MCF 10A (cell line): ENCODE data around the gene RBM47. TPM values are rescaled to one million over a fixed set of nuclear protein-coding genes. Genes with fewer than 3 reads are reported as not detected.

Experiments used
- BruUV-seq: library from RNA; stranded (reverse); fragments of 400-500 nt; replicated peaks from 2 replicates; lab custom pipeline; 2021; lab: Mats Ljungman, UMichigan
- CTCF ChIA-PET: fragments of 300-600 bp; sonication (Branson Sonifier 250); formaldehyde crosslinking; extraction: SDS; loops from one replicate; lab custom pipeline; 2021; ENCODE audit warnings: antibody characterized with exemption, inconsistent platforms; lab: Yijun Ruan, JAX
- POLR2A ChIA-PET: fragments of 300-600, 350-650 bp; sonication (Branson Sonifier 250); formaldehyde crosslinking; extraction: SDS; loops from one replicate; lab custom pipeline; 2020; ENCODE audit warnings: antibody characterized with exemption, inconsistent platforms; lab: Yijun Ruan, JAX
- DNase-seq: peaks from one replicate; pipeline ENCODE4 v3.0.0-alpha.2; 2018; ENCODE audit not compliant: unreplicated experiment
- H3K27ac Mint-ChIP-seq: one replicate; pipeline ENCODE4 v1.8.0; 2022; ENCODE audit warnings: mild to moderate bottlenecking, low read depth, mixed read lengths; ENCODE audit not compliant: unreplicated experiment
- H3K27me3 Mint-ChIP-seq: one replicate; pipeline ENCODE4 v1.8.0; 2022; ENCODE audit warnings: mixed read lengths; ENCODE audit not compliant: insufficient read depth, unreplicated experiment
- H3K36me3 Mint-ChIP-seq: one replicate; pipeline ENCODE4 v1.8.0; 2022; ENCODE audit warnings: mild to moderate bottlenecking, moderate library complexity, mixed read lengths; ENCODE audit not compliant: insufficient read depth, unreplicated experiment
- H3K4me1 Mint-ChIP-seq: one replicate; pipeline ENCODE4 v1.8.0; 2022; ENCODE audit warnings: mixed read lengths; ENCODE audit not compliant: insufficient read depth, unreplicated experiment
- H3K4me3 Mint-ChIP-seq: one replicate; pipeline ENCODE4 v1.8.0; 2022; ENCODE audit warnings: mild to moderate bottlenecking, moderate library complexity, mixed read lengths; ENCODE audit not compliant: unreplicated experiment
- H3K9me3 Mint-ChIP-seq: one replicate; pipeline ENCODE4 v1.8.0; 2022; ENCODE audit warnings: mixed read lengths; ENCODE audit not compliant: unreplicated experiment
- CTCF ChIP-seq: fragments of 200-600 bp; IDR thresholded peaks from one replicate; pipeline ENCODE4 v1.8.0; 2022; ENCODE audit warnings: antibody characterized with exemption, mild to moderate bottlenecking; ENCODE audit not compliant: unreplicated experiment
- intact Hi-C: fragments of 100-400 bp; cut with micrococcal nuclease; formaldehyde crosslinking; loops from 2 replicates; pipeline ENCODE4 v1.14.1; 2022
- total RNA-seq: library from RNA; stranded (reverse); gene quantifications from 2 replicates; pipeline ENCODE4 v1.2.3, GENCODE V29; 2022

RBM47 gene
- total RNA-seq, 1 experiment from 2014 or later: 1.8 TPM

GRCh38 chr4:40419231-40419912 is 210.3 kb downstream of the RBM47 start:
- no peaks in the 10 kb centered on the region for H3K9me3 Mint-ChIP-seq
- H3K4me1 Mint-ChIP-seq: peaks cover 5% of the 10 kb centered on the region
- H3K27ac Mint-ChIP-seq: no peak overlapping the region
- peaks cover 5% of the 10 kb centered on the region for H3K36me3 Mint-ChIP-seq
- no peaks in the 10 kb centered on the region for H3K27me3 Mint-ChIP-seq
- DNase-seq: no peak
- no peak overlapping the region for H3K4me3 Mint-ChIP-seq
- intact Hi-C loops: no loop called here
- BruUV-seq: no TSS peak
- ChIA-PET POLR2A (no interaction called here), CTCF (no interaction called here)
- no peak for TF ChIP-seq CTCF

GRCh38 chr4:40418430-40419230 is 211.0 kb downstream of the RBM47 start:
- Mint-ChIP-seq H3K9me3 (no peaks in the 10 kb centered on the region), H3K36me3 (peaks cover 5% of the 10 kb centered on the region), H3K4me1 (peaks cover 3% of the 10 kb centered on the region), H3K27ac (no peak overlapping the region), H3K27me3 (no peaks in the 10 kb centered on the region), H3K4me3 (no peak overlapping the region)
- DNase-seq: no peak
- intact Hi-C loops: no loop called here
- POLR2A ChIA-PET: no interaction called here
- BruUV-seq: no TSS peak
- no peak for TF ChIP-seq CTCF
- CTCF ChIA-PET: interaction anchor here (0.6 kb wide), 1 partner anchor 270 kb away, joined by 3 read pairs; no protein-coding TSS in a partner anchor

GRCh38 chr4:40417941-40418340 is 211.7 kb downstream of the RBM47 start:
- no peaks in the 10 kb centered on the region for H3K4me1 Mint-ChIP-seq
- no peak overlapping the region for H3K4me3 Mint-ChIP-seq
- POLR2A ChIA-PET: no interaction called here
- CTCF ChIA-PET: interaction anchor here (0.6 kb wide), 1 partner anchor 271 kb away, joined by 3 read pairs; no protein-coding TSS in a partner anchor
- DNase-seq: no peak
- no TSS peak for BruUV-seq
- no peaks in the 10 kb centered on the region for H3K27me3 Mint-ChIP-seq
- H3K27ac Mint-ChIP-seq: no peak overlapping the region
- H3K9me3 Mint-ChIP-seq: no peaks in the 10 kb centered on the region
- no peak for TF ChIP-seq CTCF
- intact Hi-C loops: no loop called here
- H3K36me3 Mint-ChIP-seq: peaks cover 6% of the 10 kb centered on the region

- intact Hi-C loops: no loop called here
- ChIA-PET POLR2A (no interaction called here), CTCF (interaction anchor here (0.7 kb wide), 1 partner anchor 9 kb away, joined by 3 read pairs; no protein-coding TSS in a partner anchor)
- DNase-seq: no peak
- Mint-ChIP-seq H3K4me1 (no peaks in the 10 kb centered on the region), H3K9me3 (no peaks in the 10 kb centered on the region), H3K27ac (no peak overlapping the region), H3K36me3 (peaks cover 6% of the 10 kb centered on the region), H3K4me3 (no peak overlapping the region), H3K27me3 (no peaks in the 10 kb centered on the region)
- BruUV-seq: no TSS peak
- no peak for TF ChIP-seq CTCF
Observed at GRCh38 chr4:40414673-40415072, 215.0 kb downstream of the RBM47 start.
